ENCODE measurements around the gene MFSD2B. TPM values are rescaled to one million over a fixed set of nuclear protein-coding genes. Genes with fewer than 3 reads are reported as not detected.

The MFSD2B gene
- total and polyA plus RNA-seq, 11 donors = 0.01 to 0.19 (median 0.09) TPM; not detected in 8

GRCh38 chr2:24052951-24053350 lies 43.1 kb downstream of the MFSD2B start:
- DNase-seq = no peak
- Histone ChIP-seq H3K4me3 (no peak overlapping the region), H3K9me3 (no peaks in the 10 kb centered on the region), H3K4me1 (peaks cover 0 to 22% (median 8%) of the 10 kb centered on the region in 12 donors), H3K27me3 (no peaks in the 10 kb centered on the region), H3K27ac (no peak overlapping the region), H3K36me3 (no peaks in the 10 kb centered on the region)
- no peak for ATAC-seq
- intact Hi-C loops (cut with DNase I) = no loop called here
- WGBS, 4 donors = 93 to 100% (median 97%) methylated on average over 1 of the region's 1 CpG
- TF ChIP-seq POLR2A (IDR thresholded peaks at IDR 0.05) (no peak), CTCF (IDR thresholded peaks at IDR 0.05) (no peak)

GRCh38 chr2:24054366-24055010 lies 44.6 kb downstream of the MFSD2B start:
- Histone ChIP-seq H3K9me3 (no peaks in the 10 kb centered on the region), H3K4me3 (no peak overlapping the region), H3K4me1 (peaks cover 0 to 12% (median 1%) of the 10 kb centered on the region in 12 donors), H3K27me3 (no peaks in the 10 kb centered on the region), H3K36me3 (no peaks in the 10 kb centered on the region), H3K27ac (no peak overlapping the region)
- DNase-seq = no peak
- ATAC-seq = no peak
- TF ChIP-seq POLR2A (IDR thresholded peaks at IDR 0.05) = no peak
- no peak for TF ChIP-seq CTCF (IDR thresholded peaks at IDR 0.05)
- WGBS, 4 donors = 67 to 77% (median 68%) methylated on average over 7 to 8 of the region's 8 CpGs
- intact Hi-C loops (cut with DNase I) = no loop called here

- DNase-seq (no peak), ATAC-seq (no peak)
- Histone ChIP-seq H3K4me3 (no peak overlapping the region), H3K4me1 (peaks cover 0 to under 1% (median 0%) of the 10 kb centered on the region in 12 donors), H3K27me3 (no peaks in the 10 kb centered on the region), H3K9me3 (no peaks in the 10 kb centered on the region), H3K36me3 (no peaks in the 10 kb centered on the region), H3K27ac (no peak overlapping the region)
- TF ChIP-seq CTCF (IDR thresholded peaks at IDR 0.05) (no peak), POLR2A (IDR thresholded peaks at IDR 0.05) (no peak)
- intact Hi-C loops (cut with DNase I) = no loop called here
- WGBS, 4 donors = 82 to 94% (median 89%) methylated on average over 6 of the region's 6 CpGs
Measured at GRCh38 chr2:24055750-24056149, 45.9 kb downstream of the MFSD2B start.

- H3K36me3 ChIP-seq = no peaks in the 10 kb centered on the region
- 88 to 90% (median 90%) methylated on average over 4 of the region's 4 CpGs for WGBS, 4 donors
- no peak for DNase-seq
- intact Hi-C loops (cut with DNase I) = no loop called here
- H3K4me1 ChIP-seq = no peaks in the 10 kb centered on the region
- H3K27me3 ChIP-seq = no peaks in the 10 kb centered on the region
- no peak overlapping the region for H3K27ac ChIP-seq
- no peak for ATAC-seq
- no peak overlapping the region for H3K4me3 ChIP-seq
- H3K9me3 ChIP-seq = no peaks in the 10 kb centered on the region
- TF ChIP-seq CTCF (IDR thresholded peaks at IDR 0.05) (peak in 1 of 12 donors; percentile 12), POLR2A (IDR thresholded peaks at IDR 0.05) (no peak)
Measured at GRCh38 chr2:24058564-24059271, 48.8 kb downstream of the MFSD2B start.

Measured in heart left ventricle (tissue), 16 donors.